ENCODE results near the gene ALK.

Gene ALK

DNA sequence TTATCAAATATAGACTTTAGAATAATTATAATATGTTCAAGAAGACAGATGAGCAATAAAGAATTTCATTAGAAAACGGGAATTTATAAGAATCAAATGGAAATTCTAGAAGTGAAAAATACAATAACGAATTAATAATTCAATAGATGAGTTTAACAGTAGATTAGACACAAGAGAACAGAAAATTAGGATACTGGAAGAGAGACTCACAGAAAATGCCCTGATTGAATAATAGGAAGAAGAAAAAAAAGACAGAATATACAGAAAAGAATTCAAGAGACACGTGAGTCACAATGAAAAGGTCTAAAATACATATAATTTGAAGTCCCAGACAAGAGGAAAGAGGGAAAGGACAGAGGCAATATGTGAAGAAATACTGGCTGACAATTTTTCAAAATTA, 451.4 kb downstream of the ALK start:
- Histone ChIP-seq H3K27me3 (ENCODE audit: insufficient read depth, low read length) (no peaks in the 10 kb centered on the region), H3K27ac (ENCODE audit: low read depth, low read length) (no peak overlapping the region)
- 100% methylated on average over 3 of the region's 3 CpGs for WGBS

DNA sequence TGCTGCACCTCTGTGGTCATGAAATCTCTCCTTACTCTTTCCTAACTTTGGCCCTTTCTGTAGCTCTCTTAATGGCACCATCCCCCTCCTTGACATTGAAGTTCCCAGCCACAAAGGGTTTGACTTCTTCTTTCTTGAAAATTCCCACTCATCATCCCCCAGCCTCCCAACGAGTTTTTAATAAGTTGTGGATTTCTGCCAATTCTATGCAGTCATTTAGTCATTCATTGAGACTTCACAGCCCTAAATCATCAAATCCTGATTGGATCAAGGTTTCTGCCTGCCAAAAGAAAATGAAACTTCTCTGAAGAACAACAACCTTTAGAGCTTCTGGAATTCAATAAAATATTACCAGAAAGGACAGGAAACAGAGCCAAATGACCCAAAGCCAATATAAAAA, 451.9 kb downstream of the ALK start:
- peaks cover 25% of the 10 kb centered on the region for H3K9me3 ChIP-seq (ENCODE audit: insufficient read depth, low read depth, low read length)

More for the DNA sequence above, 451.4 kb downstream of the ALK start:
- Histone ChIP-seq H3K36me3 (ENCODE audit: insufficient read depth, low read length) (no peaks in the 10 kb centered on the region), H3K9me3 (ENCODE audit: insufficient read depth, low read depth, low read length) (peaks cover 25% of the 10 kb centered on the region), H3K9ac (ENCODE audit: low read depth, low read length) (no peak overlapping the region), H3K4me3 (ENCODE audit: low read length) (no peak overlapping the region), H3K4me1 (ENCODE audit: insufficient read depth, low read length) (no peaks in the 10 kb centered on the region)

GRCh38 chr2:29463181-29463900, 458.0 kb downstream of the ALK start:
- Histone ChIP-seq H3K36me3 (ENCODE audit: insufficient read depth, low read length) (no peaks in the 10 kb centered on the region), H3K27ac (ENCODE audit: low read depth, low read length) (no peak overlapping the region), H3K27me3 (ENCODE audit: insufficient read depth, low read length) (no peaks in the 10 kb centered on the region), H3K4me3 (ENCODE audit: low read length) (no peak overlapping the region), H3K9me3 (ENCODE audit: insufficient read depth, low read depth, low read length) (no peaks in the 10 kb centered on the region), H3K4me1 (ENCODE audit: insufficient read depth, low read length) (peaks cover 8% of the 10 kb centered on the region; the same call in 1 of the 2 replicates), H3K9ac (ENCODE audit: low read depth, low read length) (no peak overlapping the region)
- WGBS: 86% methylated on average over 3 of the region's 3 CpGs

More for the DNA sequence above, 451.9 kb downstream of the ALK start:
- Histone ChIP-seq H3K4me3 (ENCODE audit: low read length) (no peak overlapping the region), H3K4me1 (ENCODE audit: insufficient read depth, low read length) (no peaks in the 10 kb centered on the region), H3K9ac (ENCODE audit: low read depth, low read length) (no peak overlapping the region), H3K36me3 (ENCODE audit: insufficient read depth, low read length) (no peaks in the 10 kb centered on the region), H3K27me3 (ENCODE audit: insufficient read depth, low read length) (no peaks in the 10 kb centered on the region), H3K27ac (ENCODE audit: low read depth, low read length) (no peak overlapping the region)
- 100% methylated on average over 1 of the region's 1 CpG for WGBS

- H3K4me1 ChIP-seq (ENCODE audit: insufficient read depth, low read length): peaks cover 8% of the 10 kb centered on the region; the same call in 1 of the 2 replicates
Observed at GRCh38 chr2:29462293-29462692, 459.1 kb downstream of the ALK start.

DNA sequence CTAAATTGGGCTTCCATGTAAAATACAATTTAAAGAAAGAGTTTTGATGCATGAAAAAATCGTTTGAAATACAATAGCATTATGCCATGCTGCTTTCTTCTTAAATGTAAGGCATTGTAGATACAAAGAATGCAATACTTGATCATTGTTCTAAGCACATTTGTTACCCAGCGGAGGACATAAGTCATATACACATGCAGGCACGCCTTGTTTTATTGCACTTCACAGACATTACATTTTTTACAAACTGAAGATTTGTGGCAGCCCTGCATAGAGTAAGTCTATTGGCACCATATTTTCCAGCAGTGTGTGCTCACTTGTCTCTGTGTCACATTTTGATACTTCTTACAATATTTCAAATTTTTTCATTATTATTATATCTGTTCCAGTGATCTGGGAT, 461.2 kb downstream of the ALK start:
- peaks cover 8% of the 10 kb centered on the region; the same call in 1 of the 2 replicates for H3K4me1 ChIP-seq (ENCODE audit: insufficient read depth, low read length)
- H3K36me3 ChIP-seq (ENCODE audit: insufficient read depth, low read length): no peaks in the 10 kb centered on the region
- no peak overlapping the region for H3K9ac ChIP-seq (ENCODE audit: low read depth, low read length)
- H3K27me3 ChIP-seq (ENCODE audit: insufficient read depth, low read length): no peaks in the 10 kb centered on the region
- no peak overlapping the region for H3K4me3 ChIP-seq (ENCODE audit: low read length)
- WGBS: 62% methylated on average over 3 of the region's 3 CpGs
- H3K27ac ChIP-seq (ENCODE audit: low read depth, low read length): no peak overlapping the region
- no peaks in the 10 kb centered on the region for H3K9me3 ChIP-seq (ENCODE audit: insufficient read depth, low read depth, low read length)

More at GRCh38 chr2:29462293-29462692, 459.1 kb downstream of the ALK start:
- Histone ChIP-seq H3K27me3 (ENCODE audit: insufficient read depth, low read length) (no peaks in the 10 kb centered on the region), H3K4me3 (ENCODE audit: low read length) (no peak overlapping the region), H3K9ac (ENCODE audit: low read depth, low read length) (no peak overlapping the region), H3K27ac (ENCODE audit: low read depth, low read length) (no peak overlapping the region), H3K36me3 (ENCODE audit: insufficient read depth, low read length) (no peaks in the 10 kb centered on the region), H3K9me3 (ENCODE audit: insufficient read depth, low read depth, low read length) (no peaks in the 10 kb centered on the region)
- 100% methylated on average over 2 of the region's 5 CpGs for WGBS

DNA sequence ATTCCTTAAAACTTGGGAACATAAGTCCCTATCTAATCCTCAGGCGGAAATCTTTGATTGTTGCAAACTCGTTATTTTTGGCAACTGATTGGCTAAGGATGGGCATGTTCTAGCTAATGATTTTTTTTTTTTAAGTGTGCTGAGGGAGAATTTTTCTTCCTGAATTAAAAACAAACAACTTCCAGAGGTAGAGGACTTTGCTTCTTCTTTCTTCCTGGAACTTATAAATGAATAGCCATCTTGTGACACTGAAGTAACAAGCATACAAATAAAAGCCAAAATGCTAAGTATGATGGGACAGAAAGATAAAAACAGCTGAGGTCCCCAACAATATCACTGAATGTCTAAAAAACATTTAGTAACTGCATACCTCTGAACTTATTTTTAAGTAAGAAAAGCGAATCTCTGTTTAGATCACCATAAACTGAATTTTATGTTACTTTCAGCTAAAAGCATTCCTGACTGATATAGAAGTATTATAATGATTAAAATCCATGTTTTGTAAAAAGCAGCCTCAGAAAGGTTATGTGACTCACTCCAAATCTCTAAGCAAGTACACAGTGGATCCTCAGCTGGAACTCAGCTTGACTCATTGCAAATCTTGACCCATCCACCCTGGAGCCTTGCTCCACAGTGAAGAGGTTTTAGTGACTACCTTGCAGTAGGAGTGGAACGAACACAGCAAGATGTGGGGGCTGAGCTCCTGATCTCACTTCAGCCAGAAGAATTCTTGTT, 461.8 kb downstream of the ALK start:
- Histone ChIP-seq H3K36me3 (ENCODE audit: insufficient read depth, low read length) (no peaks in the 10 kb centered on the region), H3K27ac (ENCODE audit: low read depth, low read length) (no peak overlapping the region), H3K9me3 (ENCODE audit: insufficient read depth, low read depth, low read length) (no peaks in the 10 kb centered on the region), H3K9ac (ENCODE audit: low read depth, low read length) (no peak overlapping the region), H3K27me3 (ENCODE audit: insufficient read depth, low read length) (no peaks in the 10 kb centered on the region), H3K4me3 (ENCODE audit: low read length) (no peak overlapping the region), H3K4me1 (ENCODE audit: insufficient read depth, low read length) (peaks cover 8% of the 10 kb centered on the region; the same call in 1 of the 2 replicates)
- WGBS: 95% methylated on average over 2 of the region's 4 CpGs

- Histone ChIP-seq H3K9ac (ENCODE audit: low read depth, low read length) (no peak overlapping the region), H3K36me3 (ENCODE audit: insufficient read depth, low read length) (no peaks in the 10 kb centered on the region), H3K9me3 (ENCODE audit: insufficient read depth, low read depth, low read length) (no peaks in the 10 kb centered on the region), H3K27me3 (ENCODE audit: insufficient read depth, low read length) (no peaks in the 10 kb centered on the region), H3K4me3 (ENCODE audit: low read length) (no peak overlapping the region), H3K4me1 (ENCODE audit: insufficient read depth, low read length) (no peaks in the 10 kb centered on the region), H3K27ac (ENCODE audit: low read depth, low read length) (no peak overlapping the region)
Observed at GRCh38 chr2:29456429-29456828, 465.0 kb downstream of the ALK start.

GRCh38 chr2:29455200-29455860, 466.1 kb downstream of the ALK start:
- H3K9me3 ChIP-seq (ENCODE audit: insufficient read depth, low read depth, low read length): no peaks in the 10 kb centered on the region
- no peaks in the 10 kb centered on the region for H3K4me1 ChIP-seq (ENCODE audit: insufficient read depth, low read length)
- no peak overlapping the region for H3K27ac ChIP-seq (ENCODE audit: low read depth, low read length)
- H3K36me3 ChIP-seq (ENCODE audit: insufficient read depth, low read length): no peaks in the 10 kb centered on the region
- no peak overlapping the region for H3K9ac ChIP-seq (ENCODE audit: low read depth, low read length)
- WGBS: 82% methylated on average over 6 of the region's 6 CpGs
- H3K4me3 ChIP-seq (ENCODE audit: low read length): no peak overlapping the region
- H3K27me3 ChIP-seq (ENCODE audit: insufficient read depth, low read length): no peaks in the 10 kb centered on the region

DNA sequence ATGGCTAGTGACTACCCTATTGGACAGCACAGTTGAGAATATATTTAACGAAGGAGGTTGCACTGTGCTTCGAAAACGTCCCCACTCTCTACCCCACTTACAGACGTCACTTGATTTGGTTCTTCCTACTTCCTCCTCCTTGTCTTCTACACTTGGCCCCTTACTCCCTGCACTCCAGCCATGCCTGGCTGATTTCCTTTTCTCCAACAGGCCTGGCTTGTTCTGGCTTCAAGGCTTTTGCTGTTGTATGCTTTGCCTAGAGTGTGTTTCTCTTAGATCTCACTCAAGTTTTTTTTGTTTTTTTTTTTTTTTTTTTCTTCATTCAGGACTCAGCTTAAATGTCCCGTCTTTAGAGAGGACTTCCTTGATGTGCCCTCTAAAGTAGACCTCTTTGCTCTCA, 469.4 kb downstream of the ALK start:
- Histone ChIP-seq H3K27me3 (ENCODE audit: insufficient read depth, low read length) (no peaks in the 10 kb centered on the region), H3K27ac (ENCODE audit: low read depth, low read length) (no peak overlapping the region), H3K36me3 (ENCODE audit: insufficient read depth, low read length) (no peaks in the 10 kb centered on the region), H3K4me3 (ENCODE audit: low read length) (no peak overlapping the region), H3K4me1 (ENCODE audit: insufficient read depth, low read length) (peaks cover 14% of the 10 kb centered on the region; the same call in 1 of the 2 replicates), H3K9ac (ENCODE audit: low read depth, low read length) (no peak overlapping the region), H3K9me3 (ENCODE audit: insufficient read depth, low read depth, low read length) (no peaks in the 10 kb centered on the region)
- WGBS: 96% methylated on average over 5 of the region's 5 CpGs

DNA sequence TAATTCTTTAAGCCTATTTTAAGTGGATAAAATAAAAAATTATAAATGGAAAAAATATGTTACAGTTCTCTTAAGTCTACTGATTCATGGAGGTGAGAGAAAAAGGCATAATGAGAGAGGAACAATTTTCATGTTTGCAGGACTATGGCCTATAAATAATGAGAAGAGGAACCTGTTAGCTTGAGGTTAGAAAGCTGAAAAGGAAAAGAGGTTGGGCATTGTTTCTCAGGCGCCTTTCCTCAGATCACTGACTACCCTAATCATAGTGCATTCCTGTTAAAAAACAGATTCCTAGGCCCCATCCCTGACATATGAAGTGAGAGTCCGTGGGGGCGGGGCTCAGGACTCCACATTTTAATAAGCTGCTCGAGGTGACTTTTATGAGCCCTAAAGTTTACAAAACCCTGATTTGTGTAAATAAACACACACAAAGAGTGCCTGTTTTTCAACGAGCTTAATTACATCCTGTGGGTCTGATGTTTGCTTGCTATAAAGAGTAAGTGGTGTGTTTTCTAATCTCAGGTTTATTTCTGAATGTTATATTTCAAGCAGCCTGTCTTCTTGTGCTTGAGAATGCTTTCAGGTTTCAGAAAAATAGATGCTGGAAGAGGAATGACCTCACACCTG, 470.7 kb downstream of the ALK start:
- Histone ChIP-seq H3K4me1 (ENCODE audit: insufficient read depth, low read length) (peaks cover 14% of the 10 kb centered on the region; the same call in 1 of the 2 replicates), H3K27ac (ENCODE audit: low read depth, low read length) (no peak overlapping the region), H3K4me3 (ENCODE audit: low read length) (no peak overlapping the region), H3K9ac (ENCODE audit: low read depth, low read length) (no peak overlapping the region), H3K36me3 (ENCODE audit: insufficient read depth, low read length) (no peaks in the 10 kb centered on the region), H3K27me3 (ENCODE audit: insufficient read depth, low read length) (no peaks in the 10 kb centered on the region), H3K9me3 (ENCODE audit: insufficient read depth, low read depth, low read length) (no peaks in the 10 kb centered on the region)
- WGBS: 87% methylated on average over 5 of the region's 5 CpGs

GRCh38 chr2:29449499-29449898, 471.9 kb downstream of the ALK start:
- H3K4me3 ChIP-seq (ENCODE audit: low read length): no peak overlapping the region
- H3K36me3 ChIP-seq (ENCODE audit: insufficient read depth, low read length): no peaks in the 10 kb centered on the region
- H3K9ac ChIP-seq (ENCODE audit: low read depth, low read length): no peak overlapping the region
- no peaks in the 10 kb centered on the region for H3K27me3 ChIP-seq (ENCODE audit: insufficient read depth, low read length)
- no peak overlapping the region for H3K27ac ChIP-seq (ENCODE audit: low read depth, low read length)
- H3K9me3 ChIP-seq (ENCODE audit: insufficient read depth, low read depth, low read length): no peaks in the 10 kb centered on the region
- peaks cover 14% of the 10 kb centered on the region; the same call in 1 of the 2 replicates for H3K4me1 ChIP-seq (ENCODE audit: insufficient read depth, low read length)
- 92% methylated on average over 2 of the region's 2 CpGs for WGBS

All from HUES64 (cell line).